ENCODE results near the gene UBA5.

- no peak for TF ChIP-seq CTCF (IDR thresholded peaks at IDR 0.05; ENCODE audit: low read length)
- TF ChIP-seq EZH2 (optimal IDR thresholded peaks at IDR 0.05; ENCODE audit: low read depth, low read length): no peak
- no peak for TF ChIP-seq EZH2phosphoT487 (IDR thresholded peaks at IDR 0.05; ENCODE audit: low read length)
These were observed 612 bp downstream of the UBA5 start for GRCh38 chr3:132660811-132661070.
